Panc1 (cell line): ENCODE results near the gene GJB2. TPM values are rescaled to one million over a fixed set of nuclear protein-coding genes. Genes with fewer than 3 reads are reported as not detected.

Experiments
- ATAC-seq: fragments of 200-7000 bp; cut with Tn5 transposase; 2 replicates; pipeline ENCODE4 v1.9.1; 2020; ENCODE audit warnings: mild to moderate bottlenecking, moderate library complexity
- BruUV-seq: library from RNA; stranded (reverse); fragments of 400-500 nt; replicated peaks from 2 replicates; lab custom pipeline; 2021; lab: Mats Ljungman, UMichigan
- CTCF ChIA-PET: fragments of 300-600 bp; sonication (Branson Sonifier 250); formaldehyde crosslinking; loops from one replicate; lab custom pipeline; 2022; ENCODE audit warnings: antibody characterized with exemption; lab: Charles Lee
- POLR2A ChIA-PET: fragments of 300-600 bp; sonication (Branson Sonifier 250); formaldehyde crosslinking; loops from one replicate; lab custom pipeline; 2022; ENCODE audit warnings: antibody characterized with exemption; lab: Charles Lee
- DNase-seq: peaks from one replicate; pipeline ENCODE4 v3.0.0-alpha.2; 2010; ENCODE audit warnings: low read depth, low spot score
- H3K27ac ChIP-seq: 2 replicates; pipeline ENCODE4 v1.5.1; 2011; ENCODE audit warnings: mild to moderate bottlenecking, low read length, inconsistent platforms
- H3K27me3 ChIP-seq: fragments of 200-500 bp; sonication (Bioruptor generic); 2 replicates; pipeline ENCODE4 v1.6.0; 2014; ENCODE audit warnings: low read length, inconsistent platforms; ENCODE audit not compliant: control insufficient read depth, insufficient read depth
- H3K36me3 ChIP-seq: fragments of 200-500 bp; sonication (Bioruptor generic); 2 replicates; pipeline ENCODE4 v1.5.1; 2014; ENCODE audit warnings: inconsistent platforms, mild to moderate bottlenecking, low read length, moderate library complexity; ENCODE audit not compliant: control insufficient read depth, insufficient read depth
- H3K4me1 ChIP-seq: 2 replicates; pipeline ENCODE4 v1.5.1; 2011; ENCODE audit warnings: inconsistent platforms, mild to moderate bottlenecking, low read length, moderate library complexity; ENCODE audit not compliant: control insufficient read depth, insufficient read depth
- H3K4me3 ChIP-seq, 2 experiments: 2 replicates each; pipeline ENCODE4 v1.5.1; 2011 to 2012; ENCODE audit warnings: low read depth in 2 of 2, low read length in 2 of 2, mild to moderate bottlenecking in 2 of 2, inconsistent platforms in 1 of 2, moderate library complexity in 1 of 2
- H3K9me3 ChIP-seq: fragments of 200-500 bp; sonication (Bioruptor generic); 2 replicates; pipeline ENCODE4 v1.5.1; 2014; ENCODE audit warnings: low read depth, mild to moderate bottlenecking, inconsistent platforms, low read length, moderate library complexity; ENCODE audit not compliant: control insufficient read depth, insufficient read depth
- POLR2AphosphoS5 ChIP-seq: IDR thresholded peaks from 2 replicates; pipeline ENCODE4 v1.6.1; 2012; ENCODE audit warnings: mild to moderate bottlenecking, low read depth, low read length, moderate library complexity
- SIN3A ChIP-seq: IDR thresholded peaks from 2 replicates; pipeline ENCODE4 v1.6.1; 2012; ENCODE audit warnings: low read depth, mild to moderate bottlenecking, low read length, moderate library complexity, borderline replicate concordance; ENCODE audit not compliant: insufficient read depth
- TCF7L2 ChIP-seq: IDR thresholded peaks from 2 replicates; pipeline ENCODE4 v1.6.1; 2011; ENCODE audit warnings: mild to moderate bottlenecking, low read depth, low read length, inconsistent platforms
- in situ Hi-C: cut with HindIII; loops from 2 replicates; pipeline ENCODE4 v1.10.0; 2016; ENCODE audit warnings: low sequenced_read_pairs, low pct_unique_long_range_greater_than_20kb
- intact Hi-C: fragments of 100-400 bp; cut with micrococcal nuclease; formaldehyde crosslinking; loops from one replicate; pipeline ENCODE4 v1.10.0; 2022; ENCODE audit not compliant: unreplicated experiment
- total RNA-seq: library from RNA; stranded (reverse); gene quantifications from one replicate; pipeline ENCODE4 v1.2.1, GENCODE V29; 2021; ENCODE audit not compliant: unreplicated experiment
- TF ChIP-seq, protein P1 (sequence below): fragments of 450-650 bp; IDR thresholded peaks from 2 replicates; pipeline ENCODE4 v1.5.1; 2017; ENCODE audit warnings: mild to moderate bottlenecking
- TF ChIP-seq, protein P2 (sequence below), 2 experiments: IDR thresholded peaks; 2 replicates each; pipeline ENCODE4 v1.6.1; 2011 to 2012; ENCODE audit warnings: low read depth in 2 of 2, control low read depth in 1 of 2, low read length in 1 of 2, mild to moderate bottlenecking in 1 of 2, moderate library complexity in 1 of 2; ENCODE audit not compliant: insufficient read depth in 1 of 2

Gene GJB2
- total RNA-seq, 1 experiment from 2014 or later: 54.2 TPM

DNA sequence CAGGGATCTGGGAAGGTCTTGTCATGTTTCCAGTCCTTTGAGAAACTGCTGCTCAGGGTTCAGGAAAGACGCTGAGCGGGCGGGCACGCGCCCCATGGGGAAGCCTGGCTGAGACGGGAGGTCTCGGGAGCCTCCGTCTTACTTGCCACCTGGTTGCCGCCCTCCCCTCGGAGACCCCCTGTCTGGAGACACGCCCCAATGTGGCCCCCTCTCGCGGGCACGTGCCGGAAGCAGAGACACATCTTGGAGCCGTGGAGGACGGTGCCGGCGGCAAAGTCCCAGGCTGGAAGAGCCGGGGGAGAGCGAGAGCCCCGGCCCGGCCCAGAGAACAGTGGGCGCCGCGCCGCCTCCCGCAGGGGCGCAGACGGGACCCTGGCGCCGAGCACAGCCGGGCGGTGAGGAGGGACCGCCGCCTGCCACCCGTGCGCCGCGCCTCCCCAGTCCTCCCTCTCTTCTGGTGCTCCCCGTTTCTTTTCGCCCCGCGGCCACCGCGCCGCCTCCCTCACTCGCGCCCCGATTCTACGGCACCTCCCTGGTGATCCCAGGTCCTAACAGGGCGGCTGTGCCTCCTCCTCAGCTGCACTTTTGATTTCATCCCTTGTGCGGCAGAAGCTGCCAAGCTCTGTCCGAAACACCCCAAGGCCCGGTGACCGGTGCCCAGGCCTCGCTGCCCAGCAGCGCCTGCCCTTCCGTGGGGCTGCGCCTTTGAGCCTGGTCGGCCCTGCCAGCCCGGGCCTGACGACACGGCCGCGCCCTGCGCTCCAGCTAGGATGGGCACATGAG, 15.5 kb downstream of the GJB2 start:
- ChIA-PET POLR2A (no interaction called here), CTCF (no interaction called here)
- H3K36me3 ChIP-seq: no peaks in the 10 kb centered on the region
- H3K4me1 ChIP-seq: 0 out of 2 replicates have a peak, but pooled peaks cover 5% of the 10 kb centered on the region
- no TSS peak for BruUV-seq
- no peak overlapping the region for H3K4me3 ChIP-seq
- ATAC-seq: no peak
- TF ChIP-seq, protein P1, sequence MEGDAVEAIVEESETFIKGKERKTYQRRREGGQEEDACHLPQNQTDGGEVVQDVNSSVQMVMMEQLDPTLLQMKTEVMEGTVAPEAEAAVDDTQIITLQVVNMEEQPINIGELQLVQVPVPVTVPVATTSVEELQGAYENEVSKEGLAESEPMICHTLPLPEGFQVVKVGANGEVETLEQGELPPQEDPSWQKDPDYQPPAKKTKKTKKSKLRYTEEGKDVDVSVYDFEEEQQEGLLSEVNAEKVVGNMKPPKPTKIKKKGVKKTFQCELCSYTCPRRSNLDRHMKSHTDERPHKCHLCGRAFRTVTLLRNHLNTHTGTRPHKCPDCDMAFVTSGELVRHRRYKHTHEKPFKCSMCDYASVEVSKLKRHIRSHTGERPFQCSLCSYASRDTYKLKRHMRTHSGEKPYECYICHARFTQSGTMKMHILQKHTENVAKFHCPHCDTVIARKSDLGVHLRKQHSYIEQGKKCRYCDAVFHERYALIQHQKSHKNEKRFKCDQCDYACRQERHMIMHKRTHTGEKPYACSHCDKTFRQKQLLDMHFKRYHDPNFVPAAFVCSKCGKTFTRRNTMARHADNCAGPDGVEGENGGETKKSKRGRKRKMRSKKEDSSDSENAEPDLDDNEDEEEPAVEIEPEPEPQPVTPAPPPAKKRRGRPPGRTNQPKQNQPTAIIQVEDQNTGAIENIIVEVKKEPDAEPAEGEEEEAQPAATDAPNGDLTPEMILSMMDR: no peak
- TF ChIP-seq, protein P2, sequence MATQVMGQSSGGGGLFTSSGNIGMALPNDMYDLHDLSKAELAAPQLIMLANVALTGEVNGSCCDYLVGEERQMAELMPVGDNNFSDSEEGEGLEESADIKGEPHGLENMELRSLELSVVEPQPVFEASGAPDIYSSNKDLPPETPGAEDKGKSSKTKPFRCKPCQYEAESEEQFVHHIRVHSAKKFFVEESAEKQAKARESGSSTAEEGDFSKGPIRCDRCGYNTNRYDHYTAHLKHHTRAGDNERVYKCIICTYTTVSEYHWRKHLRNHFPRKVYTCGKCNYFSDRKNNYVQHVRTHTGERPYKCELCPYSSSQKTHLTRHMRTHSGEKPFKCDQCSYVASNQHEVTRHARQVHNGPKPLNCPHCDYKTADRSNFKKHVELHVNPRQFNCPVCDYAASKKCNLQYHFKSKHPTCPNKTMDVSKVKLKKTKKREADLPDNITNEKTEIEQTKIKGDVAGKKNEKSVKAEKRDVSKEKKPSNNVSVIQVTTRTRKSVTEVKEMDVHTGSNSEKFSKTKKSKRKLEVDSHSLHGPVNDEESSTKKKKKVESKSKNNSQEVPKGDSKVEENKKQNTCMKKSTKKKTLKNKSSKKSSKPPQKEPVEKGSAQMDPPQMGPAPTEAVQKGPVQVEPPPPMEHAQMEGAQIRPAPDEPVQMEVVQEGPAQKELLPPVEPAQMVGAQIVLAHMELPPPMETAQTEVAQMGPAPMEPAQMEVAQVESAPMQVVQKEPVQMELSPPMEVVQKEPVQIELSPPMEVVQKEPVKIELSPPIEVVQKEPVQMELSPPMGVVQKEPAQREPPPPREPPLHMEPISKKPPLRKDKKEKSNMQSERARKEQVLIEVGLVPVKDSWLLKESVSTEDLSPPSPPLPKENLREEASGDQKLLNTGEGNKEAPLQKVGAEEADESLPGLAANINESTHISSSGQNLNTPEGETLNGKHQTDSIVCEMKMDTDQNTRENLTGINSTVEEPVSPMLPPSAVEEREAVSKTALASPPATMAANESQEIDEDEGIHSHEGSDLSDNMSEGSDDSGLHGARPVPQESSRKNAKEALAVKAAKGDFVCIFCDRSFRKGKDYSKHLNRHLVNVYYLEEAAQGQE (IDR thresholded peaks at IDR 0.05; ENCODE audit: insufficient read depth in 1 of 2, low read depth in 2 of 2, low read length in 1 of 2): no peak
- TF ChIP-seq TCF7L2: no peak
- no peak for TF ChIP-seq POLR2AphosphoS5
- no peak for TF ChIP-seq SIN3A
- in situ Hi-C loops: no loop called here
- no peaks in the 10 kb centered on the region for H3K27me3 ChIP-seq
- no peaks in the 10 kb centered on the region for H3K9me3 ChIP-seq
- DNase-seq: no peak
- intact Hi-C loops: no loop called here
- H3K27ac ChIP-seq: no peak overlapping the region

DNA sequence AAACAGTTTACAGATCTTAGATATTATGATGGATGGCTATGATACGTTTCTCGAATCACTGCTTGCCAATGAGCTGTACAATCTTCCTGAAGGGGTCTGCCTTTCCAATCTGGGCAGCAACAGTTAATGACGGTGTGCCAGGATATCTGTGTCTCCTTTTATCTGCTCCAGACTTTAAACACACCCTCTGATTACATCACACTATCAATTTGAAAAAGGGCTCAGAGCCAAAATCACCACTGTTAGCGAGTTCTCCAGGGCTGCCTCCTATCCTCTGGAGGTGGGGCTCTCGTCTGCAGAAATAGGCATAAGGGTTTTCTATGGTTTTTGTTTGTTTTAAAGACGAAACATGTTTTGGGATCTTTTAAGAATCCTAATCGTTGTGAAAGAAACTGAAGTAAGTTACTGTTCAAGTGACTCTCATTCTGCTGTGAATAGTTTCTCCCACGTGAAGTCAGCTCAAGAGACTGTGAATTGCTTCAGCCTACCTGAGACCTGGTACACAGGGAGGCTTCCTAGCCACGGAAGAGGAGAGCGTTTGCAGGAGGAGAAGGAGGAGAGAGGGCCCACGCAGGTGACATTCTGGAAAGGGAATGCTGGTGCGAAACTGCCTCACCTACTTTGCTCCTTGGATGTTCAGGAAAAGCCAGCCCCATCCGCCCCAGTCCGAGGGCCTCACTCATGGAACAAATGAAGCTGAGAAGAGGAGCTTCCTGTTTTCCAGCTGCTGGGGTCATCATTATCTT, 16.7 kb downstream of the GJB2 start:
- H3K4me1 ChIP-seq: 0 out of 2 replicates have a peak, but pooled peaks cover 5% of the 10 kb centered on the region
- no peak overlapping the region for H3K4me3 ChIP-seq
- DNase-seq (no peak), ATAC-seq (no peak)
- in situ Hi-C loops (no loop called here), intact Hi-C loops (no loop called here)
- POLR2A ChIA-PET: no interaction called here
- TF ChIP-seq, protein P2 (IDR thresholded peaks at IDR 0.05; ENCODE audit: insufficient read depth in 1 of 2, low read depth in 2 of 2, low read length in 1 of 2): no peak
- H3K9me3 ChIP-seq: no peaks in the 10 kb centered on the region
- no peaks in the 10 kb centered on the region for H3K27me3 ChIP-seq
- no peak overlapping the region for H3K27ac ChIP-seq
- no peaks in the 10 kb centered on the region for H3K36me3 ChIP-seq
- no TSS peak for BruUV-seq
- CTCF ChIA-PET: no interaction called here
